ENCODE results near the gene METTL26. TPM values are rescaled to one million over a fixed set of nuclear protein-coding genes. Genes with fewer than 3 reads are reported as not detected.
A peak's percentile ranks its signal among the peaks of the same experiment; 100 is the strongest.

Gene METTL26
- total and polyA plus RNA-seq, 11 donors = 39.6 to 187 (median 58.5) TPM

- peak in 2 of 5 donors; percentile 18 to 61 for DNase-seq
- intact Hi-C loops (cut with DNase I) = loop anchor here in 1 of 10 donors (5.0 kb wide), 1 partner anchor 36 kb away; no protein-coding TSS in a partner anchor
Measured at GRCh38 chr16:633336-634050, 2.6 kb downstream of the METTL26 start.

GRCh38 chr16:632486-633335 is 3.4 kb downstream of the METTL26 start:
- Histone ChIP-seq H3K27me3 (no peaks in the 10 kb centered on the region), H3K9me3 (no peaks in the 10 kb centered on the region), H3K4me1 (peaks cover 3 to 47% (median 33%) of the 10 kb centered on the region in 12 donors), H3K4me3 (no peak overlapping the region), H3K27ac (no peak overlapping the region), H3K36me3 (peaks cover 0 to 30% (median 5%) of the 10 kb centered on the region in 9 donors)
- WGBS, 4 donors = 94 to 96% (median 95%) methylated on average over 20 to 67 of the region's 67 CpGs
- ATAC-seq = no peak
- intact Hi-C loops (cut with DNase I) = loop anchor here in 1 of 10 donors (5.0 kb wide), 1 partner anchor 35 kb away; no protein-coding TSS in a partner anchor
- peak in 1 of 5 donors; percentile 18 for DNase-seq
- no peak for TF ChIP-seq CTCF (IDR thresholded peaks at IDR 0.05)
- TF ChIP-seq POLR2A (IDR thresholded peaks at IDR 0.05) = no peak

More at GRCh38 chr16:633336-634050, 2.6 kb downstream of the METTL26 start:
- WGBS, 4 donors = 97 to 98% (median 97%) methylated on average over 68 to 74 of the region's 74 CpGs
- no peak for TF ChIP-seq CTCF (IDR thresholded peaks at IDR 0.05)
- TF ChIP-seq POLR2A (IDR thresholded peaks at IDR 0.05) = no peak
- no peaks in the 10 kb centered on the region for H3K9me3 ChIP-seq
- H3K4me1 ChIP-seq = peaks cover 3 to 53% (median 38%) of the 10 kb centered on the region in 12 donors
- no peak overlapping the region for H3K4me3 ChIP-seq
- no peak for ATAC-seq
- H3K27me3 ChIP-seq = no peaks in the 10 kb centered on the region
- peaks cover 0 to 22% (median 0%) of the 10 kb centered on the region in 9 donors for H3K36me3 ChIP-seq
- H3K27ac ChIP-seq = no peak overlapping the region

- Histone ChIP-seq H3K36me3 (peaks cover 0 to 38% (median 5%) of the 10 kb centered on the region in 9 donors), H3K27ac (no peak overlapping the region), H3K27me3 (no peaks in the 10 kb centered on the region), H3K4me1 (peaks cover 3 to 41% (median 29%) of the 10 kb centered on the region in 12 donors), H3K9me3 (no peaks in the 10 kb centered on the region), H3K4me3 (no peak overlapping the region)
- no peak for DNase-seq
- intact Hi-C loops (cut with DNase I) = loop anchor here in 1 of 10 donors (5.0 kb wide), 1 partner anchor 35 kb away; no protein-coding TSS in a partner anchor
- ATAC-seq = no peak
- 52 to 64% (median 58%) methylated on average over 9 of the region's 9 CpGs for WGBS, 4 donors
- TF ChIP-seq CTCF (IDR thresholded peaks at IDR 0.05) (no peak), POLR2A (IDR thresholded peaks at IDR 0.05) (no peak)
Measured at GRCh38 chr16:631808-632358, 4.2 kb downstream of the METTL26 start.

Data from heart left ventricle (tissue), 16 donors.